Measurements from ENCODE around the gene PLD6.
"Not testable (repeated sequence)": the region's sequence is repeated elsewhere in the genome, so short reads cannot be mapped to it uniquely, and the experiment has no call there.

The PLD6 gene

DNA sequence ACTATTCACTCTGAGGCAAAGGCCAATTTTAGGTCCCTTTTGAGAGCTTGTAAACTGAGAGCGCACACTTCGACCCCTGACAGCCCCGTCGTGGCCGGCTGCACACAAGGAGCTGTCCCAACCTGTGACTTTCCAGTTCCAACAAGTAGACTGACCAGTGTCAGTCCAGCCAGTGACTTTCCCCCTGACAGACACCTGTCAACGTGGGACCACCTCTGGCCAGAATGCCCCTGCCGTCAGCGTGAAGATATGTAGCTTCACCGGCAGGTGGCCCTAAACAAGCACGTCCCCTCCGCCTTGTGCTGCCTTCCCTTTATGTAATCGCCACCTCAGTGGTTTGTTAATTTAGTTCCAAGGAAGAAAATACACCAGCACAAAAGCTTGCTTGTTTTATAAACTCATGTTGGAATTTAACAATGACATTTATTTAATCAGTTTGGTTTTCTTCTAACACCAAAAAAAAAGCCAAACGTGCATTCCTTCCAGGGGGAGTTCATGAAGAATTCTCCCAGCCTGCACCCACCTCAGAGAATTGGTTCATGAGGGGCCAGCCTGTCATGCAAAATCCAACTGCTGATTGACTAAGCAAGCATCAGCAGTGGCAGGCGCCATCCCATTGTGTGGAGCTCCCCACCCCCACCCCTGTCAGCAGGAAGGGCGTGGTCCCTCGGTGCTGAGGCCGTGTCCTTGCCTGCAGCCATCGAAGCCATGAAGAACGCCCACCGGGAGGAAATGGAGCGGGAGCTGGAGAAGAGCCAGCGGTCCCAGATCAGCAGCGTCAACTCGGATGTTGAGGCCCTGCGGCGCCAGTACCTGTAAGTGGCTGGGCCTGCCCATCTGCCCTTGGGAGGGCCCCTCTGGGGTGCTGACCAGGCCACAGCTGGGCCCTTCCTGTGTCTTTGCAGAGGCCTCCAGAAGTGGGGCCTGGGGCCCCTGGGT, 33.9 kb downstream of the PLD6 start:
- no peak for DNase-seq

DNA sequence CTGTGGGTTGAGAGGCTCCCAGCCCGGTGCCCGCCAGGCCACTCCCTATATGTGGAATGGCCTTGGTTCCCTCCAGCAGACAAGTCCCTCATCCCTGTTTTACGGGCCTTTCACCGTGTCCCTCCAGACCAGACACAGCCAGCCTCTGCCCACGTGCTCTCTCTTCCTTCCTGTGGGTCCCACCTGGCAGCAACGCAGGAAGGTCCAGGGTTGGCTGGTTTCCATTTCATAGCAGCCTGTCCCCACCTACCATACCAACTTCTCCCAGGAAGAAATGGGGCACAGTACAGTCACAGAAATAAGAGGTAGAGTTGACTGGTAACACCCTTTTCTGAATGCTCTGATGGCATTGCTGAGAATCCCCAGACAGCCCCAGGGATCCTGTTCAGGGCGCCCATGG, 34.9 kb downstream of the PLD6 start:
- no peak for DNase-seq

DNA sequence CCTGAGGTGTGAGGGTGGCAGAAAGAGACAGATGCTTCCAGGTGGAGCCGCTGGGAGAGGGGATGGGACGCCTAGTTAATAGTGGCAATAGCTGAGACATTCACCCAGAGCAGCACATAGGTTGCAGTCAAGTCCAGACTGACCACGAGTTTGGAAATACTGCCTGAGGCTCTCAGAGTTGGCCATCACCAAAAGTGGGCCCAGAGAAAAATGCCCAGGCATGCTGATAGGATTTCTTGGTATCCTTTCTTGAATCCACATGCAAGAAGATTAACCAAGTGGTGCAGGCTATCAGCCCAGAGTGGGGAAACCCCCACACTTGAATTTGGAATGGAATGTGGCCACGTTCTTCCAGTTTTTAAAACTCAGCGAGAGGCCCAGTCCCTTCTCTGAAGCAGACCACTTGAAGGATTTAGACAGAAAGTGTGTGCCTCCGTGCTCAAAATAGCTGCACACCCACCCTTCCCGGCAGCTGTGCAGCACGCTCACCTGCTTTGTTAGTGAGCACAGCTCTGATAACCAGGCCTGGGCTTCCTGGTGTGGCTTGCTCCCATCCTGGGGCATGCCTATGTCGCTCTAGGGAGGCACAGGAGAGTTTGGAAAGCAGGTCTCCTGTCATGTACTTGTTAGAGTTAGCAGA, 35.7 kb downstream of the PLD6 start:
- DNase-seq = no peak

GRCh38 chr17:17169396-17169795, 36.7 kb downstream of the PLD6 start:
- DNase-seq = no peak

GRCh38 chr17:17168401-17168800, 37.7 kb downstream of the PLD6 start:
- no peak for DNase-seq

- DNase-seq = no peak
These were observed 38.1 kb downstream of the PLD6 start for GRCh38 chr17:17167986-17168385.

DNA sequence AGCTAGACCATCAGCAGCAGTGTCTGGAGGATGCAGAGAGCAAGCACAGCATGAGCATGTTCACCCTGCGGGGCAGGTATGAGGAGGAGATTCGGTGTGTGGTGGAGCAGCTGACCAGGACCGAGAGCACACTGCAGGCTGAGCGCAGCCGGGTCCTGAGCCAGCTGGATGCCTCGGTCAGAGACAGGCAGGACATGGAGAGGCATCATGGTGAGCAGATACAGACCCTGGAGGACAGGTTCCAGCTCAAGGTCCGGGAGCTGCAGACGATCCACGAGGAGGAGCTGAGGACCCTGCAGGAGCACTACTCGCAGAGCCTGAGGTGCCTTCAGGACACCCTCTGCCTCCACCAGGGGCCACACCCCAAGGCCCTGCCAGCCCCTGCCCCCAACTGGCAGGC, 38.8 kb downstream of the PLD6 start:
- no peak for DNase-seq

GRCh38 chr17:17166446-17166845, 39.7 kb downstream of the PLD6 start:
- DNase-seq = no peak

DNA sequence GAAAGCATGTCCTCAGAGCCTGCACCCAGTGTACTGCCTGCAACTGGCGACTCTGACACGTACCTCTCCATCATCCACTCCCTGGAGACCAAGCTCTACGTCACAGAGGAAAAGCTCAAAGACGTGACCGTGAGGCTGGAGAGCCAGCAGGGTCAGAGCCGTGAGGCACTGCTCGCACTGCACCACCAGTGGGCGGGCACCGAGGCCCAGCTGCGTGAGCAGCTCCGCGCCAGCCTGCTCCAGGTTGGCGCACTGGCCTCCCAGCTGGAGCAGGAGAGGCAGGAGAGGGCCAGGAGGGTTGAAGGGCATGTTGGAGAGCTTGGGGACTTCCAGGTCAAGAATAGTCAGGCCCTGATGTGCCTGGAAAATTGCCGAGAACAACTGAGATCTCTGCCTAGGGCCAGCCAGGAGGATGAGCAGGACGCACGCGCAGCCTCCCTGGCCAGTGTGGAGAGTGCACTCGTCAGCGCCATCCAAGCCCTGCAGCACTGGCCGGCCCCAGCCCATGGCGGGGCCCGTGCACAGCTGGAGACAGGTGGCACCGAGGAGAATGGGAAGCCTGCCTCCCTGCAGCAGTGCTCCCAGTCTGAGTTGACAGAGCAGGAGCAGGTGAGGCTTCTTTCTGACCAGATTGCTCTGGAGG, 40.3 kb downstream of the PLD6 start:
- DNase-seq = no peak

DNA sequence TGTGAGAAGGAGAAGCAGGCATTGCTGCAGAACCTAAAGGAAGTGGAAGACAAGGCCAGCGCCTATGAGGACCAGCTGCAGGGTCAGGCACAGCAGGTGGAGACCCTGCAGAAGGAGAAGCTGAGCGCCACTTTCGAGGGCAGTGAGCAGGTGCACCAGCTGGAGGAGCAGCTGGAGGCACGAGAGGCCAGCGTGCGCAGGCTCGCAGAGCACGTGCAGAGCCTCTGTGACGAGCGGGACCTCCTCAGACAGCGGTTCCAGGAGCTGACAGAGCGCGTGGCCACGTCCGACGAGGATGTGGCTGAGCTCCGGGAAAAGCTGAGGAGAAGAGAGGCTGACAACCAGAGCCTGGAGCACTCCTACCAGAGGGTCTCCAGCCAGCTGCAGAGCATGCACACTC, 41.5 kb downstream of the PLD6 start:
- DNase-seq = no peak

- DNase-seq = no peak
These were observed 42.0 kb downstream of the PLD6 start for GRCh38 chr17:17164156-17164555.

- DNase-seq = no peak
These were observed 44.4 kb downstream of the PLD6 start for GRCh38 chr17:17161759-17162158.

DNA sequence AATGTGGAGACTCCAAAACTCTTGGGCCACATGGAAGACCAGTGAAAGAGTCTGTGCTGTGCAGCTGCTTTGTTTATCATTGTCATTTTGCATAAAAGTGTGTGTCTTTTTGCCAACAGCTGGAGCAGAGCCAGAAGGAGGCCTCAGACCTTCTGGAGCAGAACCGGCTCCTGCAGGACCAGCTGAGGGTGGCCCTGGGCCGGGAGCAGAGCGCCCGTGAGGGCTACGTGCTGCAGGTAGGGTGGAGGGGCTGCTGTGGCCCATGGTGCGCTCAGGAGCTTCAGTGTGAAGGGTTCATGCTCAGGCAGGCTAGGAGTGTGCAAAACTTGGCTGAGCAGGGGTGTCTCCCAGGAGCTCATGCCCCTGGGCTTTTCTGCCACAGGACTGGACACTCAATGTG, 45.0 kb downstream of the PLD6 start:
- DNase-seq = no peak

GRCh38 chr17:17159571-17159970, 46.6 kb downstream of the PLD6 start:
- DNase-seq = no peak

DNA sequence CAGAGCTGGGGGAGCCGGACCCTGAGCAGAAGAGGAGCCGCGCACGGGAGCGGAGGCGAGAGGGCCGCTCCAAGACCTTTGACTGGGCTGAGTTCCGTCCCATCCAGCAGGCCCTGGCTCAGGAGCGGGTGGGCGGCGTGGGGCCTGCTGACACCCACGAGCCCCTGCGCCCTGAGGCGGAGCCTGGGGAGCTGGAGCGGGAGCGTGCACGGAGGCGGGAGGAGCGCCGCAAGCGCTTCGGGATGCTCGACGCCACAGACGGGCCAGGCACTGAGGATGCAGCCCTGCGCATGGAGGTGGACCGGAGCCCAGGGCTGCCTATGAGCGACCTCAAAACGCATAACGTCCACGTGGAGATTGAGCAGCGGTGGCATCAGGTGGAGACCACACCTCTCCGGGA, 47.6 kb downstream of the PLD6 start:
- not testable (repeated sequence) for DNase-seq

DNA sequence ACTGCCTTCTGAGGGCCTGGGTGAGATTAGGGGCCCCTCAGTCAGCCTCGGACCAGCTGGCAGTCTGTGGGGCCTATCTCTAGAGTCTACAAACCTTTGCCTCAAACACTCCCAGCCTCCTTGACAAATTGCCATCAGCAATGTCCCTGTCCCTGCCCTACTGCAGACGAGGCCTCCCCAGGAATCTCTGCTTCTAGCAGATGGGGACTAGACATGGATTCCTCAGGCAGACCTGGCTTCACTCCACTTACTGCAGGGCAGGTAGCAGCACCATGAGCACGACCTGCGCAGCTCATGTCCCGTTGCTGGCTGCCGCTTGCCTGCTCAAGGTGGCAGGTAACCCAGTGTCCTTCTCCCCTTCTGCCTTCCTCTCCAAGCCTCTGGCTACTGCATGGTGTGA, 49.1 kb downstream of the PLD6 start:
- no peak for DNase-seq

DNA sequence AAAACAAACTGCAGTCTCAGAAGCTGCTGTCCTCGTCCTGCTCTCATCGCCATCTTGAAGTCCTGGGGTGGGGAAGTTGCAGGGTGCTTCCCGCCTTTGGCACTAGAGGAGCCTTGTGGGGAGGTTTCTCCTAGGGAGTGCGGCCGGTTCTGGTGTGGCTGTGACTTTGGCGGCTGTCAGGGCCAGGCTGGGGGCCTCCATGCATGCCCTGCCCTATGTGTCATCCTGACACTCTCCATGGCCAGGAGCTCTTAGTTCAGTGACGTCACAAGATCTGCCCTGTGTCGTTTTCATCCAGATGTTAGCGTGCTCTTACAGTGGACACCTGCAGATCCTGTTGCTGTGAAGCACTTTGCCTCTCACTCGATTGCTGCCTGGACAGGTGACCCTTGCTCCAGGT, 49.6 kb downstream of the PLD6 start:
- DNase-seq = no peak

GRCh38 chr17:17156107-17156506, 50.0 kb downstream of the PLD6 start:
- no peak for DNase-seq

DNA sequence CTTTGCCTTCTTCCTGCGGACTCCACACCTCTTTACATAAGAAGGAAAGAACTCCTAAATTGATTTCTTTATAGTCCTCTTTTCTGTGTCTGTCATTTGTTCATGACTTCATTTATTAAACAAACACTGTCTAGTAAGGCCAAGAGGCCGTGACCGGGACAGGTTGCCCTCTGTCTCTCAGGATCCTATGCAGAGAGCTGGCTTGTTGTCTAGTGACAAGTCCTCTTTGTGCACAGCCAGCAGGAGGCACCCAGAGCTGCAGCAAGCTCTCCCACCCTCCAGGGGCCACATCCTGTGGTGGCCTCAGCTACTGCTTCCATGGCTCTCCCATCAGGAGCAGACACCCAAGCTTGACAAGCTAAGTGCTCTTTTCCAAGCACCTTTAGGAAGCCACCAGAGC, 50.6 kb downstream of the PLD6 start:
- no peak for DNase-seq

GRCh38 chr17:17154981-17155380, 51.2 kb downstream of the PLD6 start:
- DNase-seq = no peak

DNA sequence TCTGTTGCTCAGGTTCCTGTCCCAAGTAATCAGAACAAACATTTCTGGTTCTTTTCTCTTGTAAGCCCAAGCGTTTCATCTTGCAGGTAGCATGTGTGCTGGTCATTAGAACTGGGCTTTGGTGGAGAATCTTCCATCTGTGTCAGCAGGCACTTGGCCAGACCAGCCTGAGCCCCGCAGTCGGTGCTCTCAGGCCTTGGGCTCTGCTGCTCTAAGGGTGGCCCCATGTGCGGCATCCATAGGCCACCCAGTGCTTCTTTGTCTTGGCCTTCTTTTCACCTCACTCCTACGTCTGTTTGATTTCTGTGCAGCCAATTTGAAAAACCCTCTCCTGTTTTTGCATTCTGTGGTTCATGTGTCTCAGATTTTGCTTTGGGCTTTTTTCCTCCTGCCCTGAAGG, 51.6 kb downstream of the PLD6 start:
- no peak for DNase-seq

DNA sequence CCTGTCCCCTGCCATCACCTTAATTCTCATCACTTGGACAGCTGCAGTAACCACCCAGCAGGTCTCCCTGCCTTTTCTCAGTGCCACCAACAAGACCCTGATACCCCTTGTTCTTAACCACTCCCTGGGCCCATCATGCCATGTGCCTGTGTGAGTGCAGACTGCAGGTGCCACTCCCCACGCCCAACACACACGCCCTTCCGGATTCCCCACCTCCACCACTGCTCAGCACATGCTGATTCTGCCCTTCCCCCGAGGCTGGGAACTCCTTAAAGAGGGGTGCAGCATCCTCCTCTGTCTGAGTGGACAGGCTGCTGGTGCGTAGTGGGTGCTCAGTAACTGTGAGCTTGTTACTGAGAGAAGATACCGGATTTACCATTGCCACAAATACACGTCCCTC, 52.4 kb downstream of the PLD6 start:
- no peak for DNase-seq

DNA sequence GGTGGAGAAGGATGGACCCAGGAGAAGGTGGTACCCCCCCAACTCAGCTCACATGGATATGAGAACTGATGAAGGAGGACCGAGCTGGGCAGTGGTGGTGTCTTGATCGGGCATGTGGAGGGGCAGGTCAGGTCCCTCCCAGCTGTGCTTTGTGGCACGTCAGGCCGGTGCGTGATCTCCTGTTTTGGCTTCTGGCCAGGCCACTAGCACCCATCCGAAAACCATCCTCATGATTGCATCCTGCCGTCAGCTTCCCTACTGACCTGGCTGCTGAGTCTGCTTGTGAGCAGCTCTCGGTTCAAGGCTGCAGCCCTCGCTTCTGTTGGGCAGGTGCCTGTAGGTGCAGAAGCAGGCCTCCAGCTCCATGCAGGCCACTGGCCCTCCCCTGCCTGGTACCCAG, 53.1 kb downstream of the PLD6 start:
- no peak for DNase-seq

GRCh38 chr17:17152385-17152784, 53.7 kb downstream of the PLD6 start:
- DNase-seq = no peak

Measured in CD4-positive, alpha-beta T cell treated with Interleukin-21 for 1 hour (primary cell).